Endometrial microvascular endothelial cells (primary cell): ENCODE results near the gene LAMB1. TPM values are rescaled to one million over a fixed set of nuclear protein-coding genes. Genes with fewer than 3 reads are reported as not detected.
"Not testable (repeated sequence)": the region's sequence is repeated elsewhere in the genome, so short reads cannot be mapped to it uniquely, and the experiment has no call there.

Experiments
- in situ Hi-C: cut with HindIII; loops from 2 replicates; pipeline ENCODE4 v1.10.0; 2017; ENCODE audit warnings: low sequenced_read_pairs, low pct_unique_long_range_greater_than_20kb; ENCODE audit errors: inconsistent ontology term
- total RNA-seq: library from RNA; depleted of rRNA; stranded (reverse); fragments of >200 nt; gene quantifications from one replicate; pipeline ENCODE4 v1.2.3, GENCODE V29; 2015; ENCODE audit errors: inconsistent ontology term

The LAMB1 gene
- total RNA-seq = 262 TPM

GRCh38 chr7:108002726-108003598, at the start of gene LAMB1:
TSS of gene LAMB1 (minus strand) at chr7:108003161. CDS start at chr7:108002885, 276 bp downstream.
- in situ Hi-C loops = loop anchor here (25.0 kb wide), 1 partner anchor 109 kb away; no protein-coding TSS in a partner anchor

DNA sequence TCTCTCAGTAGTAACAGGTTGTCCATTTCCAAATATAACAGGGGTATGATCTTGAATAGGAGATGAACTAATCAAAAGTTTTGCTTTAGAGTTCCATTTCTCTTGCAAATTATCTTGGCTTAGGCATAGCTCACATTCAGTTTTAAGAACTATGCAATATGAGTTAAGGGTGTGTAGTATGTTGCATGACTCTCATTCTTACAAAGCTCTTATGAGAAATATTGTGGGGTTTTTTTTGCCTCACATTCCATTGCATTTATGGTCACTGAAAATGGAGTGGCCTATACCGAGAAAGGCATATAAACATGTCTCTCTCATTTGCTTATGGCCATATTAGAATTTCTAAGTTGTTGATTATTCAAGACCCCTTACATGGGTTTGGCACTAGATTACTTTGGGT, 48.5 kb upstream of the LAMB1 start:
- in situ Hi-C loops = no loop called here

- in situ Hi-C loops = no loop called here
Measured at GRCh38 chr7:108049962-108050361, 47.0 kb upstream of the LAMB1 start.

DNA sequence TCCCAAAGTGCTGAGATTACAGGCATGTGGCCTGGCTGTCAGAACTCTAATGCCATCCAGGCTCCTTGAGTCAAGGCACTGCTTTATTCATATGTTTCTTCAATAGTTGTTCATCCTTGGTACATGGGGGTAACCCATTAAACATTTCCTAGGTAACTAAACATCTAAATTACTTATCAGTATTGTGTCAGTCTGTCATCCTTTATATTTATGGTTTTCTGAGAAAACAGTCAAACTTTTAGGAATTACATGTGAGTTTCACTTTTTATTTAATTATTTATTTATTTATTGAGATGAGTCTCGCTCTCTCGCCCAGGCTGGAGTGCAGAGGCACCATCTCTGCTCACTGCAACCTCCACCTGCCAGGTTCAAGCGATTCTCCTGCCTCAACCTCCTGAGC, 45.5 kb upstream of the LAMB1 start:
- in situ Hi-C loops = no loop called here

GRCh38 chr7:108046952-108047506, 44.1 kb upstream of the LAMB1 start:
- in situ Hi-C loops = no loop called here

DNA sequence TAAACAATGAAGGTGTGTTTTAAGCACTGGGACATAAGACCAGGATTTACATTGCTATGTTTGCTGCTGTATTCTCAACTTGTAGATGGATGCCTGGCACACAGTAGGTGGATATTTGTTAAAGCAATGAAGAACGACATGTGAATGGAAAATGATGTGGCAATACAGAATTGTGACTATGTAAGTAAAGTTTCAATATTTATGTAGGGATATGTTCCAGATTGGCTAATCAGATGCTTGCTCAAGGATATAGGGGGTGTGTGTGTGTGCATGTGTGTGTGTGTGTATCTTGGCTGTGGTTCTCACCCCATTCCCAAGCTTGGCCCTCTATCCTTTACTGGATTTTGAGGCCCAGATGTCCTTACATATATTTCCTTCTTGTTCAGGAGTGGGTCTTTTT, 42.7 kb upstream of the LAMB1 start:
- in situ Hi-C loops = no loop called here

DNA sequence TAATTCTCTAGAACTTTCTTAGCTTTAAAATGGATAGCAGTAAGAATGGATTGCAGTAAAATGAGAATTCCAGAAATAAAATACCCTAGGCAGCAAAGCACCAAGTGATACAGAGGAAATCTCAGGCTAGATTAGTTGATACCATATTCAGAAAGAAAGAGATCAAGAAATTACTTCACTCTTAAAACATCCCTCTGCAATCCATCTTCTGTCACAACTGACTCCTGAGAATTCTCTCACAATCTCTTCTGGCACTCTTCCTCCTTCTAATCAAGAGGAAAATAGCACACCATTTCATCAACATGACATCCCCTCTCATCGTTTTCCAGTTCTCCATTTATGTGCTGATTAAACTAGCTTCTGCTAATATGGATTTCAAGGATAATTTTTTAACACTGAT, 42.2 kb upstream of the LAMB1 start:
- in situ Hi-C loops = no loop called here

DNA sequence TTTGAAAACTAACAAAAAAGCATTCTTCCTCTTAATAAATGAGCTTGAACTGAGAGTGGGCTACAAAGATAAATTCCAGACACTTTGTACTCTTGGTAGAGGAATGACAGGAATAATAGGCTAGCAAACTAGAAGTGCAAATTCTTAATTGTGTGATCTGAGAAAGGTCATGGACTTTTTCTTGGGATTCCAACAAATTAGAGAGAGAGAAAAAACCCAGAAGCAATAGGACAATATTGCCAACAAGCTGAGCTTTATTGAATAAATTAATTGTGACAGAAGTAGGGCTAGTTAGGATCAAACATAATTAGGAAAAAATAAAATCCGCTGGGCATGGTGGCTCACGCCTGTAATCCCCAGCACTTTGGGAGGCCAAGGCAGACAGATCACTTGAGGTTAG, 41.4 kb upstream of the LAMB1 start:
- in situ Hi-C loops = no loop called here

GRCh38 chr7:108038986-108039385, 36.0 kb upstream of the LAMB1 start:
- in situ Hi-C loops = no loop called here

DNA sequence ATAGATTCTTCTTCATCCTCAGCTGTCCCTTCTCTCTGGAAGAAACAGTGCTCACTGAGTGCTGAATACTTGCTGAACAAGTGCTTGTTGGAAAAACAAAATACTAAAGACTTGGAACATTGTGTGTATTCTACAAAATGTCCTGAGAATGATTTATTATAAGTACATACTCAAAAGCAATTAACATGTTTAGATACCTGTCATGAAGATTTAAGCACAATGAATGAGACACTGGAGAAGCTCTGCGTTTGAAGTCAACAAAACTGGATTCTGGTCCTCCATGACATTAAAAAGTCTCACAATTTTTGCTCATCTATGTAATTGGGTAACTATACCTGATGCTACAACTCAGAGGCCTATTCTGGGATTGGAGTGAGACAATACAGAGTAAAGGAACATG, 34.8 kb upstream of the LAMB1 start:
- in situ Hi-C loops = no loop called here

- in situ Hi-C loops = no loop called here
Measured at GRCh38 chr7:108037140-108037539, 34.2 kb upstream of the LAMB1 start.

DNA sequence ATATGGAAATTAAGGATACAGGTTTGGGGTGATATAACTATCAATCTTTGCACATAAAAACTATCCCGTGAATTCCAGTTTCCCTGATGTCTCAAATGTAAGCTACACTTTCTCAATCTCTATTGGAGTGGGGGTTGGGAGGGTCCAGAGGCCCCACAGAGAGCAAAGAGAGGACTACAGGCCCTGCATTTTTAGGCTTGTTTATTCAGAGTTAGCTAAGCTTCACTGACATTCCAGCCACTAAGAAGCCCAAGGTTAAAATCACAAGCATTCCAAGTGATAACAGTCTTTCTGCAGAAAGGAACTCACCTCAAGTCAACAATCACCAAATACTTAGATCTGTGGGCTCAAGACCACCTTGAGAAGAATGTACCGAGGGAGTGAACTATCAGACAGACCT, 31.6 kb upstream of the LAMB1 start:
- in situ Hi-C loops = no loop called here

DNA sequence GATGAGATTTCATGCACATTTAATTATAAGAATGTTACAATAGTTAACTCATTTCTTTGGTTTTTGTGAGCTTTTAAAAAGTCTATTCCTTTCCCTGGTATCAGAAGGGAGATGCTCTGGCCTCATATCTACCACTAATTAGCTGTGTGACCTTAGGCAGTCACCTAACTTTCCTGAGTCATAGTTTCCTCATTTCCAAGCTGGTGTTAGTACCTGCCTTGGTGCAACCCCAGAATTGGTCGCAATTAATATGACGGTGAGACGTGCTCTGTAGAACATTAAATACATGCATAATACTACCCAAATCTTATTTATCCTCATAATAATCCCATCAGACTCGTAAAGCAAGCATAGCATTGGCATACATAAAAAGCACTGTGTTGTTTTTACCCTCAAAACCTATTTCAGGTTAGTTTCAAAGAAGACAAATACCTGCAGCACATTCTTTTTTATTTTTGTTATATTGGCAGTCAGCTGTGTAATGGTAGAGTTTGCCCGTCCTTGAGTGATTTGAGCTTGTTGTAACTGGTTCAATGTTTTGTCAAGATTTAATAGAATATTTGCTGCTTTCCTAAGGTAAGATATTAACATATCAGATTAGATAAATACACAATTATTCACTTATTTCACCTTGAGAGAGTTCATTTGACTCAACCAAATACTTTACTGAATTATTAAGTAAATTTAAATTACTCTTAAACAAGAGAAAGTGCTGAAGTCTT, 31.0 kb upstream of the LAMB1 start:
- in situ Hi-C loops = no loop called here

DNA sequence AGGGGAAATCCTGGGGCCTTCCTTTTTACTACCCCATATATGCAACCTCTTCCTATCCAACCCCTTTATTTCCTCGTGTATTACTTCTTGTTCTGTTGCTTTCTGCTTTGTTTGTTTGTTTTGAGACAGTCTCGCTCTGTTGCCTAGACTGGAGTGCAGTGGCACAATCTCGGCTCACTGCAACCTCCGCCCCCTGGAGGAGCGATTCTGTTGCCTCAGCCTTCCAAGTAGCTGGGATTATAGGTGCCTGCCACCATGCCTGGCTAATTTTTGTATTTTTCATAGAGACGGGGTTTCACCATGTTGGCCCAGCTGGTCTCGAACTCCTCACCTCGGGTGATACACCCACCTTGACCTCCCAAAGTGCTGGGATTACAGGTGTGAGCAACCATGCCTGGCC, 30.3 kb upstream of the LAMB1 start:
- in situ Hi-C loops = not testable (repeated sequence)

DNA sequence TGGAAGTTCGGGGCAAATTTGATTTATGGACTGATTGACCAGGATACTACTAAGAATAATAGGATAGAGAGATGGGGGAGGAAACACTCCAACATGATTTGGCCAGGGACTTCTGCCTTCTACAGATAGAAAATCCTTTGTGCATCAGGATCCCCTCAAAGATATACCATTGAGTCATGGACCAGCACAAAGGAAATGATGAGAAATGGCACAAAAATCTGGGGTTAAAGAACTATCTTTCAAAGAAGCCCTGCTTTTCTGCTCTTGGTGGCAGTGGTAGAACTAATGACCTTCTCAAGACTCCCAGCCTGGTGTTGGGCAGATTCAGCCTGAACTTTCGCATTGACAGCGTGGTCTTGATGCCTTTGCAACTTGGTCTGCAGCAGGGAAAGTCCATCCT, 27.6 kb upstream of the LAMB1 start:
- in situ Hi-C loops = no loop called here

DNA sequence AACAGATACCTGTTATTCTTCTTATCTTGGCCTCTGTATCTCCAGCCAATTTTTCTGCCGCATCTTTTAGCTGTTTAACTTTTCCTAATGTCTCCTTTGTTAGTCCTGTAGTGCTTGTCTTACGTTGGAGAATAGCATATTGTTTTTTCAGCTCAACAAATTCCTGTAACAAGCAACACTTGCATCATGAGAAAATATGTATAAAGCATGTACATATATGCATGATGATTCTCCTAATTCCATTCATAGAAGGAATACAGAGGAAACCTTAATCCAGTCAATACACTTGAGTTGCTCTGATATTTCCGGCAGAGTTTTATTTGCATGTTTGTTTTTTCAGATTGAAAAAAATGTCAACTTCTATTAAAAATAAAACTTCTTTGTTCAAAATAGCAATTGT, 26.1 kb upstream of the LAMB1 start:
- in situ Hi-C loops = no loop called here

DNA sequence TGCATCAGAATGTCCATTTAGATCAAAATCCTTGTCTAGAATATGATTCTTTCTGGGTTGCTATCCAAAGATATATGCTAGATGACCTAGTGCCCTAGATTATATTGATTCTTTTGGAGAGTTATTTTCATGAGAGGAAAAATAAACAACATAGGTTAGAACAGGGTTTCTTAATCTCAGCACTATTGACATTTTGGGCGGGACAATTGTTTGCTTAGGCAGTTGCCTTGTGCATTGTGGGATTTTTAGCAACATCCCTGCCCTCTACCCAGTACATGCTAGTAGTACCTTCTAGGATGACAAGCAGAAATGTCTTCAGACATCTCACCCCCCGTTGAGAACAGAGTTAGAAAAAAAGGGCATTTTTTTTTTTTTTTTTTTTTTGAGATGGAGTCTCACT, 25.1 kb upstream of the LAMB1 start:
- in situ Hi-C loops = no loop called here

DNA sequence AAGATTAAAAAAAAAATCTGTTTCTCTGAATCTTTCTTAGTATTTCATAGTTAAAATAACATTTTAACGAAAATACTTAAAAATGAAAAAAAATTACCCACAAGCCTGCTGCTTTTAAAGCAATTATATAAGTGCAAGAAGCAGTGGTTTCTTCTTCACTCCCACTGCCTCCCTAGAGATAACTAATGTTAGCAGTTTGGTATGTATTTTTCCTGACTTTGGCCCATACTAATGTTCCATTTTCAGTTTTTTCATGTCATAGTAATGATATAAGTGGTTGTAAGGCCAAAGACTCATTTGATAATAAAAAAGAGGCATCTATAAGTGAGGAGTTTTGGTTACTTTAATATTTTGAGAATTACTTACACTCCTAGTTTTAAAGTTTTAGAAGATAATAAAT, 24.3 kb upstream of the LAMB1 start:
- in situ Hi-C loops = no loop called here

GRCh38 chr7:108026647-108027046, 23.7 kb upstream of the LAMB1 start:
- in situ Hi-C loops = no loop called here

- in situ Hi-C loops = no loop called here
Measured at GRCh38 chr7:108026116-108026515, 23.2 kb upstream of the LAMB1 start.
